KMS-11 (cell line): Measurements from ENCODE around the gene GDI1.
A peak's percentile ranks its signal among the peaks of the same experiment; 100 is the strongest.

Experiments used
- H2AFZ ChIP-seq: fragments of 200-600 bp; sonication (generic); 2 replicates; pipeline ENCODE4 v1.6.1; 2016; ENCODE audit warnings: antibody characterized with exemption, mixed run types, low read depth
- H3K27ac ChIP-seq: fragments of 200-600 bp; sonication (generic); 2 replicates; pipeline ENCODE4 v1.6.1; 2016; ENCODE audit warnings: mild to moderate bottlenecking, mixed run types
- H3K27me3 ChIP-seq: fragments of 200-600 bp; sonication (generic); 2 replicates; pipeline ENCODE4 v1.6.1; 2017; ENCODE audit warnings: mild to moderate bottlenecking, low read depth, mixed run types, moderate library complexity; ENCODE audit not compliant: insufficient read depth
- H3K36me3 ChIP-seq: fragments of 200-600 bp; sonication (generic); 2 replicates; pipeline ENCODE4 v1.6.1; 2017; ENCODE audit warnings: mild to moderate bottlenecking, mixed run types; ENCODE audit not compliant: insufficient read depth
- H3K4me1 ChIP-seq: fragments of 200-600 bp; sonication (generic); 2 replicates; pipeline ENCODE4 v1.6.1; 2016; ENCODE audit warnings: mild to moderate bottlenecking, low read depth, mixed run types; ENCODE audit not compliant: poor library complexity, severe bottlenecking
- H3K4me2 ChIP-seq: fragments of 200-600 bp; sonication (generic); 2 replicates; pipeline ENCODE4 v1.7.0; 2016; ENCODE audit warnings: mild to moderate bottlenecking, mixed run types
- H3K4me3 ChIP-seq: fragments of 200-600 bp; sonication (generic); IDR thresholded peaks from 2 replicates; pipeline ENCODE4 v1.6.1; 2017; ENCODE audit warnings: low read depth, low read length, mixed read lengths; ENCODE audit not compliant: insufficient read depth
- H3K79me2 ChIP-seq: fragments of 200-600 bp; sonication (generic); 2 replicates; pipeline ENCODE4 v1.6.1; 2016; ENCODE audit warnings: low read depth, mixed run types; ENCODE audit not compliant: insufficient read depth
- H3K9ac ChIP-seq: fragments of 200-600 bp; sonication (generic); 2 replicates; pipeline ENCODE4 v1.6.1; 2016; ENCODE audit warnings: mild to moderate bottlenecking, mixed run types
- H4K20me1 ChIP-seq: fragments of 200-600 bp; sonication (generic); 2 replicates; pipeline ENCODE4 v1.6.1; 2016; ENCODE audit warnings: mild to moderate bottlenecking, mixed run types; ENCODE audit not compliant: insufficient read depth
- TF ChIP-seq, protein P1 (sequence below): fragments of 200-600 bp; sonication (generic); conservative IDR thresholded peaks from 2 replicates; pipeline ENCODE4 v1.6.1; 2017; ENCODE audit warnings: low read depth, mild to moderate bottlenecking, antibody characterized with exemption, low read length, moderate library complexity, mixed read lengths

GDI1 gene

DNA sequence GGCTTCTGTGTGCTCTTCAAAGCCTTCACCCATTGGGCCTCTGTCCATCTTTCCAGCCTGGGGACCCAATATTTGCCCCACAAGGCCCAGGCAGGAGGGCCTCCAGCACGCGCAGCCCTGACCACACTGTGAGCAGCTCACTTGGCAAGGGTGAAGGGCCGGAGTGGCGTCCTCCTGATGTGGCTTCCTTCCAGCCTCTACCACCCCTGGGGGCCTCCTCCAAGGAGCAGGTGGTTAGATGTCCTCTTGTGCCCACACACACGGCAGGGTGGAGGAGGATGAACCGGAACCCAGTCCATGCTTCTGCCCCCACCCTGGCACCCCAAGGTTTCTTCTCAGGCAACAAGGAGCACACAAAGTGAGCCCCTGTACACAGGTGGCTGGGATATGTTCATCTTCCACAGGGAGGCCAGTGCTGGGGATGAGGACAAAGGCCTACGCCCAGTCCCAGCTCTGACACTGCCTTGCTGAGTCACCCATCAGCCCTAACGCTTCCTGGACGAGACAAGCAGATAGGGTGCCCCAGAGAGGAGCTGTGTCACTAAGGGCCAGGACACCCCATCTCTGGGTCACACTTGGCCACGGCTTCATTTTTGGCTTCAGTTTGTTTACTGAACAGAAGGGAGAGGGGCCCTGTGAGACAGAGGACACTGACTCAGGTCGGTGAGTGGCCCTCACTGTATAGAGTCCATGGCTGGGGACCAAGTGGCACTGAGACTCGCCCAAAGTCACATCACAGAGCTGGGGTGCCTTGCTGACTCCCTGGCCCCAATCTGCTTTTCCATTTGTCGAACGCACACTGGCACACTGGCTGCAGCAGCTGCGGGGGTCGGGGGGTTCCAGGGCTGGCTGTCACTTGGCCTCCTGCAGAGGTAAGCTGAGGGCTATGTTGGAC is 47.5 kb downstream of the GDI1 start:
- H3K4me1 ChIP-seq, result peaks cover 9% of the 10 kb centered on the region
- TF ChIP-seq, protein P1, sequence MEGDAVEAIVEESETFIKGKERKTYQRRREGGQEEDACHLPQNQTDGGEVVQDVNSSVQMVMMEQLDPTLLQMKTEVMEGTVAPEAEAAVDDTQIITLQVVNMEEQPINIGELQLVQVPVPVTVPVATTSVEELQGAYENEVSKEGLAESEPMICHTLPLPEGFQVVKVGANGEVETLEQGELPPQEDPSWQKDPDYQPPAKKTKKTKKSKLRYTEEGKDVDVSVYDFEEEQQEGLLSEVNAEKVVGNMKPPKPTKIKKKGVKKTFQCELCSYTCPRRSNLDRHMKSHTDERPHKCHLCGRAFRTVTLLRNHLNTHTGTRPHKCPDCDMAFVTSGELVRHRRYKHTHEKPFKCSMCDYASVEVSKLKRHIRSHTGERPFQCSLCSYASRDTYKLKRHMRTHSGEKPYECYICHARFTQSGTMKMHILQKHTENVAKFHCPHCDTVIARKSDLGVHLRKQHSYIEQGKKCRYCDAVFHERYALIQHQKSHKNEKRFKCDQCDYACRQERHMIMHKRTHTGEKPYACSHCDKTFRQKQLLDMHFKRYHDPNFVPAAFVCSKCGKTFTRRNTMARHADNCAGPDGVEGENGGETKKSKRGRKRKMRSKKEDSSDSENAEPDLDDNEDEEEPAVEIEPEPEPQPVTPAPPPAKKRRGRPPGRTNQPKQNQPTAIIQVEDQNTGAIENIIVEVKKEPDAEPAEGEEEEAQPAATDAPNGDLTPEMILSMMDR, result no peak
- H3K27me3 ChIP-seq, result no peaks in the 10 kb centered on the region
- no peak overlapping the region for H3K9ac ChIP-seq
- no peak overlapping the region for H3K27ac ChIP-seq
- H3K36me3 ChIP-seq, result no peaks in the 10 kb centered on the region
- no peaks in the 10 kb centered on the region for H4K20me1 ChIP-seq
- 0 out of 2 replicates have a peak overlapping the region, but pooled peaks have one; percentile 57 for H3K4me2 ChIP-seq
- no peak overlapping the region for H3K4me3 ChIP-seq
- H2AFZ ChIP-seq, result no peak overlapping the region
- H3K79me2 ChIP-seq, result peaks cover 13% of the 10 kb centered on the region; the same call in 1 of the 2 replicates

DNA sequence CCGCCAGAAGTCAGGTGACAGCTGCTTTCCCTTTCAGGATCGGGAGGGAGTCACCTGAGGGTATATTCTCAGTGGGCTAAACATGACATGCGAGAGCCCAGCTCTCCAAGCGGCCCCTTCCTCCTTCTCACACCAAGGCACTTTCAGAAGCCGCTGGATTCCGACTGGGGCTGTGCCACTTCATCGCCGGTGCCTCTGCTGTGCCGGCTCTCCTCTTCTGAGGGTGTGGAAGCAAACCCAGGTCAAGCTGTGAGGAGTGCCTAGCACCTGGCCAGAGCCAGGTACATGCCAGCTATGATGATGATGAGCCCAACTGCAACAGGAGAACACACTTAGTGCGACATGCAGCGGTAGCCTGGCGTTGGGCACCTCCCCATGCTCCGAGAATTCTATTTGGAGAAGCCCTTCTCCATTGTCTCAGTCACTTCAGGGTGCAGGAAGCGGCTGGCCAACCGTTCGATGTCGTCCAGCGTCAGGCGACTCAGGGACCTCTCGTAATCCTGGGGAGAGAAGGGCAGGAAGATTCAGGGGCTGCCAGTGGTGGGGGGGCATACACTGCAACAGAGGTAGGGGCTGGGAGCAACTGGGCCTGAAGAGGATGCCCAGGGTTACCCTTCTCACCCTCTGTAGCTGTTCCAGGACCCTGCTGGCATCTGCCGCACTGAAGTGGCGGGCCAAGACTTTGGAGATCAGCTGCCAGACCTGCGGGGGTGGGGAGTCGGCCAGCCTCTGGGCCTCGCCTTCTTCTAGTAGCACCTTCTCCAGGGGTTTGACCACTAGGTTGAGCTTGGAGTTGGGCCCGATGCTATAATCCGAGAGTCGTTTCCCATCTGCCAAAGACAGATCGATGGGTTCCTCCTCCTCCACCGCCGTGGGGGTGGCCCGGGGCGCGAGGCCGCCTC is 48.4 kb downstream of the GDI1 start:
- Histone ChIP-seq H3K9ac (peak overlapping the region; percentile 70; the same call in 1 of the 2 replicates), H3K4me3 (no peak overlapping the region), H2AFZ (peak overlapping the region; percentile 44; the same call in 1 of the 2 replicates), H4K20me1 (no peaks in the 10 kb centered on the region), H3K79me2 (peaks cover 13% of the 10 kb centered on the region; the same call in 1 of the 2 replicates), H3K4me1 (no peaks in the 10 kb centered on the region), H3K36me3 (no peaks in the 10 kb centered on the region), H3K27me3 (no peaks in the 10 kb centered on the region), H3K27ac (peak overlapping the region; percentile 44; the same call in 1 of the 2 replicates), H3K4me2 (peak overlapping the region; percentile 57)
- TF ChIP-seq, protein P1, result no peak

DNA sequence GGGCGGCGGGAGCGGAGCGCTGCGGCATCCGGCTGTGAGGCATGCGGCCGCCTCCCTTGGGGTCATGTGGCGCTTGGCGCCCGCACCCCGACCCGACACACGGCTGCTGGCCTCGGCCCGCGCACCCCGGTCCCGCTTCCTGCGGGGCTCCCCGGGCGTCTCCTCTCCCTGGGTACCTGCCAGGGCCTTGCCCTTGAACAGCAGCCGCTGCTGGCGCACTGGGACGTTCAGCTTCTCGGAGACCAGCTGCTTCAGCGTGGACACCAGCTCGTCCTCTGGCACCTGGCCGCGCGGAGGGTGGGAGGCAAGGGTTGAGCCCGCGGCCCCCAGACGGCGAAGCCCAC is 49.1 kb downstream of the GDI1 start:
- Histone ChIP-seq H3K36me3 (no peaks in the 10 kb centered on the region), H3K27me3 (no peaks in the 10 kb centered on the region), H3K27ac (peak overlapping the region; percentile 44), H2AFZ (peak overlapping the region; percentile 44; the same call in 1 of the 2 replicates), H3K4me3 (no peak overlapping the region), H3K79me2 (peaks cover 13% of the 10 kb centered on the region; the same call in 1 of the 2 replicates), H3K4me2 (peak overlapping the region; percentile 57), H4K20me1 (no peaks in the 10 kb centered on the region), H3K4me1 (no peaks in the 10 kb centered on the region), H3K9ac (peak overlapping the region; percentile 70)
- TF ChIP-seq, protein P1, result no peak

DNA sequence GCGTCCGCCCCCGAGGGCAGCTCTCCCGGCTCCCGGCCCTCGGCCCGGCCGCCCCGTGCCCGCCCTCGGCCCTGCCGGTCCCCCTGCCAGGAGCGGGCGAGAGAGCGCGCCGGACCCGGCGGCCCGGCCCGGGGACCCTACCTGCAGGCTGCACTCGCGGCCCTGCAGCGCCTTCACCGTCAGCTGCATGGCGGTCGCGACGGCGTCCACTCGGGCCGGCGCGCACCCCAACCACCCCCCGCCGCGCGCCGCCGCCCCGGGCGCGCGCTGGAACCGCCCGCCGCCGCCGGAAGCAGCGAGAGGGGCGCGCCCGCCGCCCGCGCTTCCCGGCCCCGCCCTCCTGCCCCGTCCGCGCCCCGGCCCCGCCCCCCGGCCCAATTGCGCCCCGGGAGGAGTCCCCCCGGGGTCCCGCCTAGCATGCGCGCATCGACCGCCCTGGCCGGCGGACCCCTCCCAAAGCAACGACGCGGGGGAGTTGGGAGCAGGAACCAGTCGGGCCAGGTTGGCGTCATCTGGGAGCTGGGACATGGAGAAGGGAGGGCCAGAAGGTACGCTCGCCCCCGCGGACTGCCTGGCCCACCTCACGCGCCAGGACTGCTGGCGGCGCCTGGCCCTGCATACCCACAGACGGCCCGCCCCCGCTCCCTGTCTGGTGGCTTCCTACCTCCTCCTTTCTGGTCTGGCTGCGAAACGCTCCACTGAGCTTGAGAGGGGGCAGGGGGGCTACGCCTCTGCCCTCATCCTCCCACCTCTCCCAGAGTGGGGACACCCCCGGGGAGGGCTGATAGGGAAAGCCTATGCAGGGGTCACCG is 49.6 kb downstream of the GDI1 start, which contains the start of gene UBL4A:
Gene UBL4A, minus strand, starts transcription at position 220 of the 812 bp plus-strand sequence. Its CDS starts 31 bp downstream, at position 189.
- Histone ChIP-seq H3K79me2 (peaks cover 13% of the 10 kb centered on the region; the same call in 1 of the 2 replicates), H2AFZ (peak within 1 kb of the TSS; percentile 44; the same call in 1 of the 2 replicates), H3K36me3 (no peaks in the 10 kb centered on the region), H3K4me1 (no peaks in the 10 kb centered on the region), H3K27me3 (no peaks in the 10 kb centered on the region), H3K27ac (peak within 1 kb of the TSS; percentile 44), H3K4me3 (no peak within 1 kb of the TSS), H3K9ac (peak within 1 kb of the TSS; percentile 70), H4K20me1 (no peaks in the 10 kb centered on the region), H3K4me2 (peak within 1 kb of the TSS; percentile 57)
- TF ChIP-seq, protein P1, result no peak
